ENCODE measurements around the gene PRPF19. TPM values are rescaled to one million over a fixed set of nuclear protein-coding genes. Genes with fewer than 3 reads are reported as not detected.

PRPF19 gene
- total and polyA plus RNA-seq, 9 of the 15 experiments (the other 6 are each of a cell fraction or from before 2014, with no cell fraction given): 9.4 to 212 (median 73.2) TPM

DNA sequence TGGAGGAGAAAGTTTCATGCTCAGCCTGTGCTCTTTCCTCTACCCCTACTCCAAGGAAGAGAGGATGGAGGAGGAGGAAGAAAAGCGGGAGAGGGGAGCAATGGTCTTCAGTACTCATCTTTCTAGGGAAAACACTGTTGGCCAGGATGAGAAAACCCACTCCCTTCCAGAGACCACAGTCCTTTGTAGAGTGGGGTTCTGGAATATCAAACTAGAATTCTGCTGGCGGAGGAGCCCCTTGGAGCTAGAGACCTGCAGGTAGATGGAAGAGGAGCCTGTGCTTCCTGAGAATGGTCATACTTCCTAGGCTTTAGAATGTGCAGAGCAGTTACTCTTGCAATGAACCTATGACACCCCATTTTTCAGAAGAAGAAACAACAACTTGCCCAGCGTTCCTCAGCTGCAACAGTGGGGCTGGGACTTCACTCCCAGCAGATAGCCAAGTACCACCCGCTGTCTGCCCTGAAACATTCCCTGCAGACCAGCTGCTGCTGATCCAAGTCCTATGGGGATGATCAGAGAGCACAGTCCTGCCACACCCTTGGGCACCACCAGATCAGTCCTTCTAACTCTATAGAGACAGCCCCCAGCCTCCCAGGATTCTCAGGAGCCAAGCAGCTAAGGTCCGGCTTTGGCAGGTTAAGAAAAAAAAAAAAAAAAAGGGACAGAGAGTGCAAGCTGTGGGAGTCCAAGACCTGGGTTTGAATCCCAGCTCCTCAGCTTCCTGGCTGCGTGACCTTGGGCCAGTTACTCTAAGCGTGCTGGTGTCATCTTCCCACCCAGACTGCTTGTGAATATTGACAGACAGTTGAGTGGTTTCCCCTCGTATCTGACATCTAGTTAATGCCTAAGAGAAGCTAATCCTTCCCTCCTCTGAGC is 51.3 kb downstream of the PRPF19 start:
- Histone ChIP-seq H3K4me3 (peak overlapping the region; percentile 10; the same call in 1 of the 2 replicates), H3K36me3 (ENCODE audit: control insufficient read depth, insufficient read depth, low read length) (peaks cover 29% of the 10 kb centered on the region; the same call in 2 of the 3 replicates), H3K27ac (ENCODE audit: extremely low read depth, low read depth, low read length) (peak overlapping the region; percentile 68), H3K4me1 (replicated peaks in 1 of 2; ENCODE audit: control insufficient read depth in 2 of 2, insufficient read depth in 2 of 2, low read length in 2 of 2) (peaks cover 38 to 49% of the 10 kb centered on the region in 2 experiments), H3K9me3 (replicated peaks; ENCODE audit: control insufficient read depth, insufficient read depth, low read depth, low read length) (no peaks in the 10 kb centered on the region), H4K20me1 (replicated peaks; ENCODE audit: control insufficient read depth, insufficient read depth, low read length) (no peaks in the 10 kb centered on the region), H3K9me1 (ENCODE audit: control insufficient read depth, insufficient read depth, low read length) (peaks cover 6% of the 10 kb centered on the region), H2AFZ (ENCODE audit: low read depth, low read length) (peak overlapping the region; percentile 81), H3K79me2 (ENCODE audit: control insufficient read depth, insufficient read depth, low read length) (peaks cover 5% of the 10 kb centered on the region; the same call in 1 of the 3 replicates), H3K4me2 (ENCODE audit: insufficient read depth, low read length) (peak overlapping the region; percentile 86), H3K9ac (ENCODE audit: insufficient read depth in 1 of 2, low read depth in 2 of 2, low read length in 2 of 2) (peak overlapping the region; percentile 60 to 86), H3K27me3 (ENCODE audit: control insufficient read depth in 2 of 2, insufficient read depth in 2 of 2, low read length in 2 of 2) (no peaks in the 10 kb centered on the region)
- intact Hi-C loops (cut with micrococcal nuclease): no loop called here
- in situ Hi-C loops (cut with MboI): no loop called here
- peak in 3 of 4 experiments; percentile 30 to 54 (median 33) for DNase-seq (ENCODE audit: extremely low read depth in 1 of 4, low spot score in 3 of 4)
- POLR2A ChIA-PET: interaction anchor here (0.5 to 2.3 kb wide), 13 partner anchors 9 to 443 kb away, joined by 3 to 7 read pairs (median 4); partner anchors contain the start of genes CCDC86 and PRPF19
- WGBS (ENCODE audit: insufficient coverage, low coverage, missing lambda C conversion rate): 26% methylated on average over 6 of the region's 8 CpGs
- no TSS peak for BruUV-seq (replicated peaks)
- peak; percentile 26 for ATAC-seq
- peak; percentile 77 for FAIRE-seq
- 0 out of 4 replicates have a peak, but pooled peaks of 1 of the 2 experiments have one; percentile 24 for TF ChIP-seq HDAC1 (IDR thresholded peaks at IDR 0.05)
- TF ChIP-seq GATA2 (CRISPR knock-in tag; IDR thresholded peaks at IDR 0.05): 0 out of 2 replicates have a peak, but pooled peaks have one; percentile 15
- 0 out of 2 replicates have a peak, but pooled peaks have one; percentile 61 for TF ChIP-seq ZNF184 (CRISPR knock-in tag; IDR thresholded peaks at IDR 0.05)
- peak; percentile 45; the same call in 1 of the 2 replicates for TF ChIP-seq ZNF384 (IDR thresholded peaks at IDR 0.05; ENCODE audit: low read depth, low read length)
- no peak for TF ChIP-seq SMC3 (conservative IDR thresholded peaks at IDR 0.05; ENCODE audit: insufficient read depth, low read depth, low read length)
- TF ChIP-seq, protein P1, sequence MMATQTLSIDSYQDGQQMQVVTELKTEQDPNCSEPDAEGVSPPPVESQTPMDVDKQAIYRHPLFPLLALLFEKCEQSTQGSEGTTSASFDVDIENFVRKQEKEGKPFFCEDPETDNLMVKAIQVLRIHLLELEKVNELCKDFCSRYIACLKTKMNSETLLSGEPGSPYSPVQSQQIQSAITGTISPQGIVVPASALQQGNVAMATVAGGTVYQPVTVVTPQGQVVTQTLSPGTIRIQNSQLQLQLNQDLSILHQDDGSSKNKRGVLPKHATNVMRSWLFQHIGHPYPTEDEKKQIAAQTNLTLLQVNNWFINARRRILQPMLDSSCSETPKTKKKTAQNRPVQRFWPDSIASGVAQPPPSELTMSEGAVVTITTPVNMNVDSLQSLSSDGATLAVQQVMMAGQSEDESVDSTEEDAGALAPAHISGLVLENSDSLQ (IDR thresholded peaks at IDR 0.05): peak; percentile 64
- TF ChIP-seq ESRRA (IDR thresholded peaks at IDR 0.05; ENCODE audit: borderline replicate concordance, low read depth): peak; percentile 42; the same call in 1 of the 2 replicates
- no peak for TF ChIP-seq PTRF (tag; IDR thresholded peaks at IDR 0.05)
- CTCF ChIA-PET (ENCODE audit: low intra/inter-chr PET ratio): no interaction called here
